Left ventricle myocardium superior (tissue), 1 donor: ENCODE data around the gene CALML6. TPM values are rescaled to one million over a fixed set of nuclear protein-coding genes. Genes with fewer than 3 reads are reported as not detected.

Experiments used
- ATAC-seq: fragments of 200-7000 bp; cut with Tn5 transposase; one replicate; pipeline ENCODE4 v1.9.1; 2020; ENCODE audit warnings: mild to moderate bottlenecking, moderate library complexity
- DNase-seq: peaks from one replicate; pipeline ENCODE4 v3.0.0-alpha.2; 2020
- intact Hi-C: fragments of 100-400 bp; cut with micrococcal nuclease; formaldehyde crosslinking; loops from one replicate; pipeline ENCODE4 v1.11.0; 2022
- total RNA-seq: library from RNA; stranded (reverse); fragmentation: NEBNext Ultra II Directional; extraction: Animal tissue kit (Norgen Biotek cat#: 25700); gene quantifications from one replicate; pipeline ENCODE4 v1.2.1, GENCODE V29; 2021
- donor health status: DM: no; HTN: yes; CAD: no; lungs with severe emphysema.

Gene CALML6
- total RNA-seq, 1 donor from 2014 or later: not detected

GRCh38 chr1:1954831-1955441 is 39.9 kb downstream of the CALML6 start:
- intact Hi-C loops: no loop called here
- no peak for ATAC-seq
- DNase-seq: no peak

GRCh38 chr1:1955621-1956094 is 40.6 kb downstream of the CALML6 start:
- intact Hi-C loops: no loop called here
- no peak for DNase-seq
- no peak for ATAC-seq

DNA sequence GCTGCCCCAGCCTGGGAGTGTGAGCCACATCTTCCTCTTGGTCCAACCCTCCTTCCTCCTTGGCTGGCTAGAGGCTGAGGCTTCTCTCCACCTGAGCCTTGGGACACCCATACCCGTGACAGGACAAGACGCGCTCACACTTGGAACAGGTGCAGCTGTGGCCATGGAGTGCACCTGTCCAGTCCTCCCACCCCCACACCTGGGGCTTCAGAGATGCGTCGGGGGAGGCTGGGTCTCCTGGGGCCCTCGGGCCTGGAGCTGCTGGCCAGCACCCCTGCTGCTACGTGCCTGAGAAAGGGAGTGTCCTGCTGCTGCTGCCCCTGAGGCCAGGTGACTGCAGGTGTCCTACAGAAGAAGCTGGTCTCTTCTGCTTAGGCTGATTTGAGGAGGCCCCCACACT is 41.0 kb downstream of the CALML6 start:
- intact Hi-C loops: no loop called here
- ATAC-seq: no peak
- peak; percentile 10 for DNase-seq

- DNase-seq (peak; percentile 11), ATAC-seq (no peak)
- intact Hi-C loops: no loop called here
Measured at GRCh38 chr1:1956586-1957532, 41.8 kb downstream of the CALML6 start.

- ATAC-seq (no peak), DNase-seq (no peak)
- intact Hi-C loops: no loop called here
Measured at GRCh38 chr1:1957533-1957961, 42.5 kb downstream of the CALML6 start.

GRCh38 chr1:1958071-1958541 is 43.0 kb downstream of the CALML6 start:
- ATAC-seq (no peak), DNase-seq (no peak)
- intact Hi-C loops: no loop called here

- DNase-seq (no peak), ATAC-seq (no peak)
- intact Hi-C loops: no loop called here
Measured at GRCh38 chr1:1959459-1959839, 44.4 kb downstream of the CALML6 start.

- intact Hi-C loops: loop anchor here (10.0 kb wide), 1 partner anchor 85 kb away; no protein-coding TSS in a partner anchor
Measured at GRCh38 chr1:1959840-1960479, 44.9 kb downstream of the CALML6 start.

DNA sequence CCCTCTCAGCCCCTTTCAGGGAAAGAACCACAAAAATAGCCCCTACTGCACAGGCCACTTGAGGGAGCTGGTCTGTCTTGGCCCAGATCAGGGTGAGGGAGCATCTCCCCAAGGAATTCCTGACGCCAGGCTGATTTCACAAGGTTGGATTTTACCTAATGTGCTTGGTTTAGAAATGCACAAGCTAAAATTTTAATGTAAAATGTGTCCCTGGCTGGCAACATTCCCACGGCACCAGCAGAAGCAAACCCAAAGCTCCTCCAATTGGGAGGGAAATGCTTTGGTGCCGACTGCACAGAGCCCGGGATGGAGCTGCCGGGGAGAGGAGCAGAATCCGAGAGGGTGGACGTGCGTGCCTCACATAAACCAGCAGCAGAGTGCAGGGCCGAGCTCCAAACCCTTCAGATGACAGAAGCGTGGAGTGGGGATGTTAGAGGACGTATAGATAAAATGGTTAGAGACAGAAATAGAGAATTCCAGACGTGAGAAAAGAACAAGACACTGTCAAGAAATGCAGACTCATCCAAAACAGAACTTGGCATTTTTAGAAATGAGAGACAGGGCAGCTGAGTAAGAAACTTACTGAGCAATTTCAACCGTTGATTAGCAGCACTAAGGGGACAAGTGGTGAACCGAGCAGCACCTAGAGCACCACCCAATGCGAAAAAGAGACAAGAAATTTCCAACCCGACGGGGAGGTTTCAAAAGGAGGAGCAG is 45.6 kb downstream of the CALML6 start:
- no peak for ATAC-seq
- intact Hi-C loops: loop anchor here (10.0 kb wide), 1 partner anchor 84 kb away; no protein-coding TSS in a partner anchor
- no peak for DNase-seq

More at GRCh38 chr1:1959840-1960479, 44.9 kb downstream of the CALML6 start:
- ATAC-seq (peak; percentile 97), DNase-seq (peak; percentile 93)

- no peak for ATAC-seq
- intact Hi-C loops: loop anchor here (10.0 kb wide), 1 partner anchor 82 kb away; no protein-coding TSS in a partner anchor
- DNase-seq: no peak
Measured at GRCh38 chr1:1962752-1963151, 47.7 kb downstream of the CALML6 start.

DNA sequence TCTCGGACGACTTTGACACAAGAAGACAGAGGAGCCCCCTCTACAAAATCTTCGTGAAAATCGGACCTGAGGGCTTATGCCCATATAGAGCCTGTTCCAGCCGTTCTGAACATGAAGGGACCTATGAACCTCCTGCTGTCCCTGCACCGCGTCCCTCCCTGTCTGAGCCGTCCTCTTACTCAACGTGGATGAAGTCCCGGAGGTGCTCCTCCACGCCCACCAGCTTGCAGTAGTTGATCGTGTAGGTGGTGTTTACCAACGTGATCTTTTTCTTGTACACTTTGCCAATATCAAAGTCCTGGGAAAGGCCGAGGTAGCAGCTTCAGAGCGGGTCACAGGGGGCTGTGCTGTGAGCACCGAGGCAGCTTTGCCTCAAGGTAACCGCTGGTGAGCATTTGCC is 48.5 kb downstream of the CALML6 start:
- DNase-seq (no peak), ATAC-seq (no peak)
- intact Hi-C loops: loop anchor here (10.0 kb wide), 1 partner anchor 81 kb away; no protein-coding TSS in a partner anchor

DNA sequence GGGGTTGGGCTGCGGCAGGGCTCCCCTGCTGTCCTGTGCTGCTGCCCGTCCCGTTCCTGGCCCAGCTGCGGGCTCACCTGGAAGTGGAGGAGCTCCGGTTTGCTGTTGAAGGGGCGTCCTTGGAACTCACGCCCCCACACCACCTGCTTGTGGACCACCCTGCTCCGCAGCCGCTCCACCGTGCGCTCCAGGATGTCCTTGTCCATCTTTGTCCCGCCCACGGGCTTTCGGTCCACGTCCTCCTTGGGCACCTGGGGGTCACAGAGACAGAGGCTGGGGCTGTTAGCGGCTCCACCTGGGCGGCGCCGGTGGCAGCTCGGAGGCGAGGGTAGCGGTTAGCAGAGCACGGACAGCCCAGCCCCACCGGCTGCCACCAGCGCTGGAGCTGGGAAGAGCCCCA is 49.8 kb downstream of the CALML6 start:
- intact Hi-C loops: loop anchor here (10.0 kb wide), 1 partner anchor 80 kb away; no protein-coding TSS in a partner anchor
- DNase-seq (no peak), ATAC-seq (no peak)

DNA sequence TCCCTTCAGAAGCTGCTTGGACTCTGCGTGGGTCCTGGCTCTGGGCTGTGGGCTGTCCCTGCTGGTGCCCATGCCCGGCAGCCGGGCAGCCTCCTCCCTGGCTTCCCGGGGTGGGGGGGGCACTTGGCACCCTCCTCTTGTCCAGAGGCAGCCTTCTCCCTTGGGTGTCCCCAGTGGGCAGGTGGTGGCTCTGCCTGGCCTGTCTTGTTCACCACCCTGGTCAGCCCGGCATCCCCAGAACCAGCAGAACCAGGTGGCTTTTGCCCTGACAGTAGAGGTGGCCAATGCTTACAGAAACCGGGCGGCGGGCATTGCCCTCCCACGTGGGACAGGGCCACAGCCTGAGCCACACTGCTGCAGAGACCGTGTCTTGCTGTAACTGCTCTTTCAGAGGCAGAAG is 50.5 kb downstream of the CALML6 start:
- no peak for DNase-seq
- intact Hi-C loops: loop anchor here (10.0 kb wide), 1 partner anchor 79 kb away; no protein-coding TSS in a partner anchor

GRCh38 chr1:1966071-1966740 is 51.1 kb downstream of the CALML6 start:
- ATAC-seq (no peak), DNase-seq (no peak)
- intact Hi-C loops: loop anchor here (10.0 kb wide), 1 partner anchor 79 kb away; no protein-coding TSS in a partner anchor

More for the DNA sequence above, 50.5 kb downstream of the CALML6 start:
- ATAC-seq: no peak
